GM21360 (cell line): ENCODE measurements around the gene WNT7A.
"Not testable (repeated sequence)": the region's sequence is repeated elsewhere in the genome, so short reads cannot be mapped to it uniquely, and the experiment has no call there.

Experiments used
- ATAC-seq: cut with Tn5 transposase; IDR thresholded peaks from one replicate; pipeline ENCODE4 v1.9.1; 2021; ENCODE audit warnings: mild to moderate bottlenecking, moderate library complexity; ENCODE audit not compliant: unreplicated experiment

Gene WNT7A

GRCh38 chr3:13866041-13866965, 13.6 kb downstream of the WNT7A start:
- no peak for ATAC-seq

GRCh38 chr3:13865581-13865980, 14.3 kb downstream of the WNT7A start:
- no peak for ATAC-seq

- no peak for ATAC-seq
Measured at GRCh38 chr3:13865106-13865505, 14.8 kb downstream of the WNT7A start.

- ATAC-seq = no peak
Measured at GRCh38 chr3:13863965-13864595, 15.8 kb downstream of the WNT7A start.

- no peak for ATAC-seq
Measured at GRCh38 chr3:13863382-13863952, 16.4 kb downstream of the WNT7A start.

GRCh38 chr3:13861461-13861860, 18.4 kb downstream of the WNT7A start:
- no peak for ATAC-seq

GRCh38 chr3:13860001-13860400, 19.9 kb downstream of the WNT7A start:
- no peak for ATAC-seq

GRCh38 chr3:13858768-13859520, 20.9 kb downstream of the WNT7A start:
- no peak for ATAC-seq

- no peak for ATAC-seq
Measured at GRCh38 chr3:13857702-13858380, 22.0 kb downstream of the WNT7A start.

- ATAC-seq = not testable (repeated sequence)
Measured at GRCh38 chr3:13856628-13857027, 23.2 kb downstream of the WNT7A start.

- no peak for ATAC-seq
Measured at GRCh38 chr3:13856006-13856405, 23.9 kb downstream of the WNT7A start.

GRCh38 chr3:13854492-13854891, 25.4 kb downstream of the WNT7A start:
- ATAC-seq = no peak

- ATAC-seq = no peak
Measured at GRCh38 chr3:13853978-13854296, 25.9 kb downstream of the WNT7A start.

GRCh38 chr3:13853256-13853977, 26.5 kb downstream of the WNT7A start:
- no peak for ATAC-seq

GRCh38 chr3:13852638-13853009, 27.2 kb downstream of the WNT7A start:
- no peak for ATAC-seq

GRCh38 chr3:13851997-13852637, 27.8 kb downstream of the WNT7A start:
- no peak for ATAC-seq

GRCh38 chr3:13851091-13851849, 28.6 kb downstream of the WNT7A start:
- ATAC-seq = no peak

- ATAC-seq = no peak
Measured at GRCh38 chr3:13850161-13850945, 29.5 kb downstream of the WNT7A start.
